ENCODE results near the gene GH1.
"Not testable (repeated sequence)": the region's sequence is repeated elsewhere in the genome, so short reads cannot be mapped to it uniquely, and the experiment has no call there.

GH1 gene

GRCh38 chr17:63926164-63926563 lies 7.5 kb upstream of the GH1 start:
- no peak for DNase-seq (ENCODE audit: low spot score)

DNA sequence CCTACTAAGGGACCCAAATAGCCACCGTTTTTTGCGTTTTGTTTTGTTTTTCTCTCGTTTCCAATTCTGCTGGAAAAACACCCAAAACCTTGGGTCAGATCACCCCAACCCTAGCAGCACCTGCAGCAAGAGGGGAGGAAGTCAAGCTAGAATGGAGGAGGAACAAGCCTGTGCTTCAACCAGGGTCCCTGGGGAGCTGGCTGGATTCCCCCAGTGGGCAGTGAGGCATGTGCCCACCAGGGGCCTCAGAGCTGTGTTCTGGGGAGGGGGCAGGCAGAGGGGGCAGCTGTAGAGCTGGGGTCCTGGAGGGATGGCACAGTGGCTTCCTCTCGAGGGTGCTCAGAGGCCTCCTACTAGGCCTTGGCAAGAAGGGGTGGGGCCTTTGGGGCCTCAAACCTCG lies 7.0 kb upstream of the GH1 start:
- DNase-seq (ENCODE audit: low spot score): no peak

DNA sequence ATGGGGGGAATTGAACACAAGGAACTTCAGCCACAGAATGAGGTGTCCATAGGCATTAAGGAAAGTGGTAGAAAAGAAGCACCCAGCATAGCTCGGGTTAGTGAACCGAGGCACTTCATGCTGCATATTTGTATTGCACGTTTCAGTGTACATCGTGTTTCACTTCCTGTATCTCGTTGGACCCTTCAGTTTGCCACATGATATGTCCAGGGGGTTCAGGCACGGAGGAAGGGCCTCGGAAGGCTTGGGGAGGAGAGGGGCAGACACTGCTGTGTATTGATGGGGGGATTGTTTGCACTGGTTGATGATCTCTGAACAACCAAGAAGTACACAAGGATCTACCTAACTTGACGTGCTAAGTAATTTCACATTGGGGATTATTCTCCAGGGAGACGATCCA lies 3.8 kb upstream of the GH1 start:
- not testable (repeated sequence) for DNase-seq (ENCODE audit: low spot score)

- not testable (repeated sequence) for DNase-seq (ENCODE audit: low spot score)
Measured at GRCh38 chr17:63920779-63921178, 2.1 kb upstream of the GH1 start.

GRCh38 chr17:63920050-63920449 lies 1.4 kb upstream of the GH1 start:
- DNase-seq (ENCODE audit: low spot score): not testable (repeated sequence)

DNA sequence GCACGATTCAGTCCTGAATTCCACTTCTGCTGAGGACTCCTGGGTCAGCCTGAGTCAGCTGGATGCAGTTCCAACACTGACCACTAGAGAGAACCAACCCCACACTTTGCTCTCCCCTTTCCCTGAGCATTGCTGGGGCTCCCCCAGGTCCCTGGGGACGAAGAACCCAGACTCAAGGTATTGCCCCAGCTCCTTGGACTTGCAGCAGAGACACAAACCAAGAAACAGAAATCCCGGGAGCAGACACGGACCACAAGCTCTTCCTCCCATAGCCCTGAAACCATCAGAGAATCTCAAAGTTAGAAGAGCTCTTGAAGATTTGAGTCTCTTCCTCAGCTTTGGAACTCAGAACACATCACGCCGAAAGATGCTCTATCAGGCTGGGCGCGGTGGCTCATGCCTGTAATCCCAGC lies 678 bp upstream of the GH1 start:
- DNase-seq (ENCODE audit: low spot score): peak; percentile 44

DNA sequence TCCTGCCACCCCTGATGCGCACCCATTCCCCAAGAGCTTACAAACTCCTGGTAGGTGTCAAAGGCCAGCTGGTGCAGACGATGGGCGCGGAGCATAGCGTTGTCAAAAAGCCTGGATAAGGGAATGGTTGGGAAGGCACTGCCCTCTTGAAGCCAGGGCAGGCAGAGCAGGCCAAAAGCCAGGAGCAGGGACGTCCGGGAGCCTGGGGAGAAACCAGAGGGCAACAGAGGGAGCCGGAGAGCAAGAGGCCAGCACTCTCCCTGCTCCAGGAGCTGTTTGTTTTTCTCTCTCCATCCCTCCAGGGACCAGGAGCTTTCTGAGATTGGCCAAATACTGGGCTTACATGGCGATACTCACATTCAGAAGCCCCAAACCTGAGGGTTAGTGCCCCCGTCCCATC lies 334 bp downstream of the GH1 start:
- no peak for DNase-seq (ENCODE audit: low spot score)

DNA sequence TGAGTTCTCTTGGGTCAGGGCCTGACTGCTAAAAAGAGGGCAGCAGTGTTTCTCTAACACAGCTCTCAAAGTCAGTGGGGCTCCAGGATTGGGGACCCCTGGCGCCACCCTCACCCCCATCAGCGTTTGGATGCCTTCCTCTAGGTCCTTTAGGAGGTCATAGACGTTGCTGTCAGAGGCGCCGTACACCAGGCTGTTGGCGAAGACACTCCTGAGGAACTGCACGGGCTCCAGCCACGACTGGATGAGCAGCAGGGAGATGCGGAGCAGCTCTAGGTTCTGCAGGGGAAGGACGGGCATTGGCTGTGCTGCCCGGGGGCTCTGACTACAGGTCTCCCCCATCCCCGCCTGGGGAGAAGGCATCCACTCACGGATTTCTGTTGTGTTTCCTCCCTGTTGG lies 993 bp downstream of the GH1 start:
- DNase-seq (ENCODE audit: low spot score): no peak

GRCh38 chr17:63917206-63917605 lies 1.4 kb downstream of the GH1 start:
- DNase-seq (ENCODE audit: low spot score): not testable (repeated sequence)

DNA sequence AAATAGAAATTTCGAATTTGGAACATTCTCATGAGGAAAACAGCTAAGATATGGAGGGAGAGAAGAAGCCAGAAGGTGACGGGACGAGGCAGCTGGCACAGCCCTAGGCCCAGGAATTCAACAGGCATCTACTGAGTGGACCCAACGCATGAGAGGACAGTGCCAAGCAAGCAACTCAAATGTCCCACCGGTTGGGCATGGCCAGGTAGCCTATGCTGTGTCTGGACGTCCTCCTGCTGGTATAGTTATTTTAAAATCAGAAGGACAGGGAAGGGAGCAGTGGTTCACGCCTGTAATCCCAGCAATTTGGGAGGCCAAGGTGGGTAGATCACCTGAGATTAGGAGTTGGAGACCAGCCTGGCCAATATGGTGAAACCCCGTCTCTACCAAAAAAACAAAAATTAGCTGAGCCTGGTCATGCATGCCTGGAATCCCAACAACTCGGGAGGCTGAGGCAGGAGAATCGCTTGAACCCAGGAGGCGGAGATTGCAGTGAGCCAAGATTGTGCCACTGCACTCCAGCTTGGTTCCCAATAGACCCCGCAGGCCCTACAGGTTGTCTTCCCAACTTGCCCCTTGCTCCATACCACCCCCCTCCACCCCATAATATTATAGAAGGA lies 2.0 kb downstream of the GH1 start:
- no peak for DNase-seq (ENCODE audit: low spot score)

GRCh38 chr17:63915753-63916152 lies 2.9 kb downstream of the GH1 start:
- DNase-seq (ENCODE audit: low spot score): not testable (repeated sequence)

GRCh38 chr17:63914471-63914870 lies 4.2 kb downstream of the GH1 start:
- no peak for DNase-seq (ENCODE audit: low spot score)

DNA sequence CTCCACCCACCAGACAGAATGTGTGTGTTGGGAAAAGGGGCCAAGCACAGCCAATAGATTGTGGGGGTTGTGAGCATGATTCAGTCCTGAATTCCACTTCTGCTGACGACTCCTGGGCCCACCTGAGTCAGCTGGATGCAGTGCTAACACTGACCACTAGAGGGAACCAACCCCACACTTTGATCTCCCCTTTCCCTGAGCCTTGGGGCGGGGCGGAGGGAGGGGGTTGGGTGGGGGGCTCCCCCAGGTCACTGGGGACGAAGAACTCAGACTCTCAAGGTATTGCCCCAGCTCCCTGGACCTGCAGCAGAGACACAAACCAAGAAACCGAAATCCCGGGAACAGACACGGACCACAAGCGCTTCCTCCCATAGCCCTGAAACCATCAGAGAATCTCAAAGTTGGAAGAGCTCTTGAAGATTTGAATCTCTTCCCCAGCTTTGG lies 7.0 kb downstream of the GH1 start:
- no peak for DNase-seq (ENCODE audit: low spot score)

DNA sequence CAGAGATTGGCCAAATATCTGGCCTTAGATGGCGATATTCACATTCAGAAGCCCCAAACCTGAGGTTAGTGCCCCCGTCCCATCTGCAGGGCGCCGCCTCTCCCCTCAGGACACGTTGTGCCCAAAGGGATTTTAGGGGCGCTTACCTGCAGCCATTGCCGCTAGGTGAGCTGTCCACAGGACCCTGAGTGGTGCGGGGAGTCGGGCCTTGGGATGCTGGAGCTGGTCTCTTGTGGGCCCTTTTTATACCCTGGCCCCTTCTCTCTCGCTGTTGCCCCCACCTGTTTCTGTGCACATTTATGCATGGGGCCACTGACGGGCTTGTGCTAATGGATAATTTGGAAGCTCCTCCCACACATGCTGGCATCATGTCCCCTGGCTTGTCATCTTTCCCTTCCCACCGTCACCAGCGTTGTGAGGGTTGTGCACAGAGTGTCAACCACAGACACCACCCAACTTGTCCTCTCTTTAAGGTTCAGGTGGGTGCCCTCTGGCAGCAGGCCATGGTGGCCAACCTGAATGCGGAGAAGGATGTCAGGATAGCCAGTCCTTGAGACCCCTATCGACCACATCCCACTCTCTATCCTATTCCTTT lies 7.5 kb downstream of the GH1 start, which contains the start of gene CSHL1:
TSS of gene CSHL1 (minus strand) at position 218 of the 595 bp plus-strand sequence. CDS start at position 156, 62 bp downstream.
- no peak for DNase-seq (ENCODE audit: low spot score)

DNA sequence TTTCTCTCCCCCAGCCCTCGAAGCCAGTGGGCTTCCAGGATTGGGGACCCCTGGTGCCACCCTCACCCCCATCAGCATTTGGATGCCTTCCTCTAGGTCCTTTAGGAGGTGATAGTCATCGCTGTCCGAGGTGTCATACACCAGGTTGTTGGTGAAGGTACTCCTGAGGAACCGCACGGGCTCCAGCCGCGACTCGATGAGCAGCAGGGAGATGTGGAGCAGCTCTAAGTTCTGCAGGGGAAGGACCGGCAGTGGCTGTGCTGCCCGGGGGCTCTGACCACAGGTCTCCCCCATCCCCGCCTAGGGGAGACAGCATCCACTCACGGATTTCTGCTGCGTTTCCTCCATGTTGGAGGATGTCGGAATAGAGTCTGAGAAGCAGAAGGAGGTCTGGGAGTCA lies 8.5 kb downstream of the GH1 start:
- no peak for DNase-seq (ENCODE audit: low spot score)

DNA sequence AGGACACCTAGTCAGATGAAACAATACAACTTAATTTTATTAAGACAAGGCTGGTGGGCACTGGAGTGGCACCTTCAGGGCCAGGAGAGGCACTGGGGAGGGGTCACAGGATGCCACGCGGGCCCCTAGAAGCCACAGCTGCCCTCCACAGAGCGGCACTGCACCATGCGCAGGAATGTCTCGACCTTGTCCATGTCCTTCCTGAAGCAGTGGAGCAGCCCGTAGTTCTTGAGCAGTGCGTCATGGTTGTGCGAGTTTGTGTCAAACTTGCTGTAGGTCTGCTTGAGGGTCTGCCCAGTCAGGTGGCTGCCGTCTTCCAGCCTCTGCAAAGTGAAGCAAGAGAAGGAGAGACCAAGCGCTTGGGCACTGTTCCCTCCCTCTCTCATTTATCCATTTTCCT lies 9.1 kb downstream of the GH1 start:
- DNase-seq (ENCODE audit: low spot score): not testable (repeated sequence)

- not testable (repeated sequence) for DNase-seq (ENCODE audit: low spot score)
Measured at GRCh38 chr17:63907161-63907778, 11.4 kb downstream of the GH1 start.

GRCh38 chr17:63904796-63905195 lies 13.8 kb downstream of the GH1 start:
- DNase-seq (ENCODE audit: low spot score): not testable (repeated sequence)

- not testable (repeated sequence) for DNase-seq (ENCODE audit: low spot score)
Measured at GRCh38 chr17:63903787-63904201, 14.8 kb downstream of the GH1 start.

DNA sequence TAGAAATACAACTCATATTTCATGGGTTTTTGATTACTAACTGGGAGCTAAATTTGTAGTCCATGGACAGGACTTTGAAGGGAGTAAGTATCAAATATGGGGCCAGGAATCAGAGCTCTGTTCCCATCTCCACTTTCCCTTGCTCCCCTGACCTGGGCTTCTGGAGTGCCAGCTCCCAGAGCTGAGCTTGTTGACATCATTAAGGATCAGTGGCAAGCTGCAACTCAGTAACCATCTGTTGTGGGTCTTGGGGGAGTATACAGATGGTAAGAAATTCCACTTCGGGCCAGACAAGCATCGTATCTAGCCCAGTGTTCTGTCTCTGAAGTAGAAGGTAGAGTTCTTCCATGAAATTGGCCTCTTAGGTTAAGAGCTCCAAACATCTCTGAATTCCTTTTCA lies 16.7 kb downstream of the GH1 start:
- DNase-seq (ENCODE audit: low spot score): not testable (repeated sequence)

DNA sequence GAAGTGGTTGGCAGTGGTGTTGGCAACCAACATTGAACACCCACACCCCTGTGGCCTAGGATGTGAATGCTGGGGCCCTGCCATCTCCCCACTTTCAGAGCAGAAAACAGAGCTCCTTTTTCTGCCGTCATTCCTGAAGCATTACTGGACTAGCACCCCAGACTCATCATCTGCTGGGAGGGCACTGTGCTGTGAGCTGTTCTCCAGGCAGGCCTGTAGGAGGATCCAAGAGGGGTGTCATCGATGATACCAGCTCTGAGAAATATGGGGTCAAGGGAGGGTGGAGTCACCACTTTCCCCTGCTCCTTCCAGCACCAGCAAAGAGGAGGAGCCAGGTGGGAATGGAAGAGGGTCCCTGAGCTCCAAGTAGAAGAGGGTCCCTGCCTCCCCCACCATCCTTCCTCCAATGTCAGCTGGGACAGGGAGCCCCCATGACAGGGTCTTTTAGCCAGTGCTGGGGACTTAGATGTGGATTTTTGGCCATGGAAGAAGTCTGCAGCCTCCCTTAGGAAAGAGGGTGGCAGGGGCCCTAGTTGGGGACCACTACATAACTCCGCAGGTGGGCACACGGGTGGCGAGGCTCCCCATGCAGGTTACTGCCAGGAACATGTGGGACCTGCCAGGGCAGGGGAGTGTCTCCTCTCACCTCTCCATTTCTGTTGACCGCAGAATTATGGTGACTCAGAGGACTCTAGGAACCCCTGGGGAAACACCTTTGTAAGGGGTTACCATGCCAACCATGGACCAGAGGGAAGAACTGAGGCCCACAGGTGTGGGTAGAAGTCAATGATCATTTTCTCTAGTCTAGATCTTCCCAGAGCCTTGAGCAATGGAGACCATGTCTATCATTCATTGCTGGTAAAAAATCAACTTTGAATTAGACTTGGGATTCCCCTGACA lies 19.5 kb downstream of the GH1 start:
- not testable (repeated sequence) for DNase-seq (ENCODE audit: low spot score)
